Esophagus squamous epithelium (tissue), 4 donors: ENCODE data around the gene MRPL20.

Experiments
- POLR2A ChIP-seq, 4 donors: fragments of 450-650 bp; IDR thresholded peaks; one replicate each; pipeline ENCODE4 v1.6.1; 2017; ENCODE audit warnings: antibody characterized with exemption in 4 of 4, mild to moderate bottlenecking in 4 of 4, moderate library complexity in 3 of 4
- TF ChIP-seq, protein P1 (sequence below), 6 experiments: fragments of 450-650 bp in 4 of 6; fragments of 200-600 bp in 2 of 6; sonication (generic) in 2 of 6; IDR thresholded peaks; one replicate each; pipeline ENCODE4 v1.5.1; 2016 to 2019; ENCODE audit warnings: antibody characterized with exemption in 6 of 6, mild to moderate bottlenecking in 4 of 6, moderate library complexity in 4 of 6

DNA sequence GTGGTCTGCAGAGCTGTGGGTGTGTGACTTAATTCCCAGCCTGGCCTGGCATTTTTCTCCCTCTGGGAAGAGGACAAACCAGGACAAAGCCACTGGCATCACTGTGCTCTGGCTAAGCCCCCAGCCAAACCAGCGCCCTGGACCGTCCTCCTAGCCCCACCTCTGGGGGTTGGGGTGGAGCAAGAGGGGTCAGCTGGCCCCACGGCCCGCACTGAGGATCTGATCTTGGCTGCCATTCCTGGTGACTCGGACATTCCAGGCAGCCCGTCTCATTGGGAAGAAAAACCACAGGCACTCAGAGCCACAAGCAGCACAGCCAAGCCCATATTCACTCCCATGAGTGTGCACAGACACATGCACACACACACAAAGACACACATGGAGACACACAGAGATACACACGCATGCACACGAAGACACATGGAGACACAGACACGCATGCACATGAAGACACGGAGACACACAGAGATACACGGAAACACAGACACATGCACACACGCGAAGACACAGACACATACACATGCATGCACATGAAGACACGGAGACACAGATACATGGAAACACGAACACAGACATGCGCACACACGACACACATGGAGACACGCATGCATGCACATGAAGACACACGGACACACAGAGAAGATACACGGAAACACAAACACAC is 46.5 kb downstream of the MRPL20 start:
- TF ChIP-seq POLR2A (IDR thresholded peaks at IDR 0.05) = no peak
- TF ChIP-seq, protein P1, sequence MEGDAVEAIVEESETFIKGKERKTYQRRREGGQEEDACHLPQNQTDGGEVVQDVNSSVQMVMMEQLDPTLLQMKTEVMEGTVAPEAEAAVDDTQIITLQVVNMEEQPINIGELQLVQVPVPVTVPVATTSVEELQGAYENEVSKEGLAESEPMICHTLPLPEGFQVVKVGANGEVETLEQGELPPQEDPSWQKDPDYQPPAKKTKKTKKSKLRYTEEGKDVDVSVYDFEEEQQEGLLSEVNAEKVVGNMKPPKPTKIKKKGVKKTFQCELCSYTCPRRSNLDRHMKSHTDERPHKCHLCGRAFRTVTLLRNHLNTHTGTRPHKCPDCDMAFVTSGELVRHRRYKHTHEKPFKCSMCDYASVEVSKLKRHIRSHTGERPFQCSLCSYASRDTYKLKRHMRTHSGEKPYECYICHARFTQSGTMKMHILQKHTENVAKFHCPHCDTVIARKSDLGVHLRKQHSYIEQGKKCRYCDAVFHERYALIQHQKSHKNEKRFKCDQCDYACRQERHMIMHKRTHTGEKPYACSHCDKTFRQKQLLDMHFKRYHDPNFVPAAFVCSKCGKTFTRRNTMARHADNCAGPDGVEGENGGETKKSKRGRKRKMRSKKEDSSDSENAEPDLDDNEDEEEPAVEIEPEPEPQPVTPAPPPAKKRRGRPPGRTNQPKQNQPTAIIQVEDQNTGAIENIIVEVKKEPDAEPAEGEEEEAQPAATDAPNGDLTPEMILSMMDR (IDR thresholded peaks at IDR 0.05) = no peak
